ENCODE results near the gene CDK10.

The CDK10 gene

DNA sequence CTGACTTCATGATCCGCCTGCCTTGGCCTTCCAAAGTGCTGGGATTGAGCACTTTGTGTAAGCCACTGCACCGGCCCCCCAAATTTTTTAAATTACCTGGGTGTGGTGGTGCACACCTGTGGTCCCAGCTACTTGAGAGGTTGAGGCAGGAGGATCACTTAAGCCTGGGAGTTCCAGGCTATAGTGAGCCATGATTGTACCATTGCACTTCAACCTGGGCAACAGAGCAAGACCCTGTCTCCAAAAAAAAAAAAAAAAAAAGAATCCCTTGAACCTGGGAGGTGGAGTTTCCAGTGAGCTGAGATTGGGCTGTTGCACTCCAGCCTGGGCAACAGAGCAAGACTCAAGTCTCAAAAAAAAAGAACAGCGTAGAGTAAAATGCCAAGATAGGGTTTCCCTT lies 50.1 kb downstream of the CDK10 start:
- no peak for DNase-seq (ENCODE audit: low spot score)

- DNase-seq (ENCODE audit: low spot score), result no peak
These were observed 51.0 kb downstream of the CDK10 start for GRCh38 chr16:89737341-89738071.

DNA sequence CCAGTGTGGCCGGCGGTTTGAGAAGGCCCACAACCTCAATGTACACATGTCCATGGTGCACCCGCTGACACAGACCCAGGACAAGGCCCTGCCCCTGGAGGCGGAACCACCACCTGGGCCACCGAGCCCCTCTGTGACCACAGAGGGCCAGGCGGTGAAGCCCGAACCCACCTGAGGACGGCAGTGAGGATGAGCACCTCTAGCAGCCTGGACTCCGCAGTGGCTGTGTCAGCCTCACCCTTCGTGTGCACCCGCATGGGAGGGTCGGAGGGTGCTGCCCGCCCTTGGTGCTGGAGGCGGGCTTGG lies 51.5 kb downstream of the CDK10 start:
- no peak for DNase-seq (ENCODE audit: low spot score)

DNA sequence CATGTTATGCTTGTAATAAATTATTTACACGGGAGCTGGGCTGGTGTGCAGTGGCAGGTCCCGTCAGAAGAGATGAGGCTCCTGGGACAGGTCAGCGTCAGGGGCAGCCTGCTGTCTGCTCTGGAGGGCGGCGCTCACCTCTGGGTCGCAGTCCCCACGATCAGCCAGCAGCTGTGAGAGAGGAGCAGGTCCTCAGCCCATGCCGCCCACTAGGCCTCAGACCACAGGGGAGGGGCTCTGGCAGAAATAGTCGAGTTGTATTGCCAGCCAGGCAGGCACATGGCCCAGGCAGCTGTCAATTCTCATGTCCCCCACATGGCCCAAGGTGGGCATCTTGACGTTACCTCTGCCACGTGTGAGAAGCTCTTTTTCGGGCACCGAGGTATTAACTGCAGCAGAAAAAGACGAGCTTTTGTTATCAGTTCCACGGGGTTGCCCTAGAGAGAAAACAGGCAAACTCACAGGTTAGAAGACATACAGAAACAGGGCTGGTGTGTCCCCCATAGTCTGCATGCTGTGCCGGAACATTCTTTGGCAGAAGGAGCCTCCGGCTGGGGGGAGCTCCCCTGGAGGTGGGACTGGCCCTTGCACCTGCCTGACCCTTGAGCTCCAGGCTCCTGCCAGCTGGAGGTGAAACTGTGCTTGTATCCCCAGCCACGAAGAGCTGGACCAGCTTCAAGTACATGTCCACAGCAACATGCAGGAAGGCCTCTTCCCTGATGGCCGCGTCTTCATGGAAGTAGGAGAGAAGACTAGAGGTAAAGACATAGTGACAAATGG lies 52.2 kb downstream of the CDK10 start:
- no peak for DNase-seq (ENCODE audit: low spot score)

- no peak for DNase-seq (ENCODE audit: low spot score)
These were observed 52.9 kb downstream of the CDK10 start for GRCh38 chr16:89739383-89739782.

DNA sequence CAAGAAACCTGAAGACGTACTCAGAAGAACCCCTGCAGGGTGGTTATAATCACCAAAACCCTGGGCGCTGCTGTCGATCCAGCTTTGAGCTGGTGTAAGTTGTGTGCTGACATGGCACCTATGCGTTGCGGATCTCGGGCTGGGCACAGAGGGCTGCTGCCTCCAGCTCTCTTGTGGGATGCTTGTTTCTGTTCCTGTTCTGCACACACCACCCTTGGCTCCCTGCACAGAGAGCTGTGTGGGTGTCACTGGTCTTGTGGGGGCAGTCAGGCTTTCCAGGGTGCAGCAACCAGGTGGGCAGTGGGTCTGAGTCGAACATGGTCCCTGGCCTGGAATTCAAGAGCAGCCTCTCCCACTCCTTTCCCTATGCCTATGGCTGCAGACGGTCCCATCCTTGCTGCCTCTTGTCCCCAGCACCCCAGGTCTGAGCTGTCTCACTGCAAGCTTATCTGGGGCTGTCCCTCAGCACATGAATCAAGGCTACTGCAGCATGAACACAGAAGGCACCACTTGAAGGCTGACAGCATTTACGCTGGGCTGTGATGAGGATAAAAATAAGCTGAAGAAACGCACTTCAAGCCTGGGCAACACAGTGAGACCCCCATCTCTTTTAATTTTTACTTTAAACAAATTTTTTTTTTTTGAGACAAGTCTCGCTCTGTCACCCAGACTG lies 55.0 kb downstream of the CDK10 start:
- no peak for DNase-seq (ENCODE audit: low spot score)

GRCh38 chr16:89742948-89743347 lies 56.5 kb downstream of the CDK10 start:
- DNase-seq (ENCODE audit: low spot score), result no peak

DNA sequence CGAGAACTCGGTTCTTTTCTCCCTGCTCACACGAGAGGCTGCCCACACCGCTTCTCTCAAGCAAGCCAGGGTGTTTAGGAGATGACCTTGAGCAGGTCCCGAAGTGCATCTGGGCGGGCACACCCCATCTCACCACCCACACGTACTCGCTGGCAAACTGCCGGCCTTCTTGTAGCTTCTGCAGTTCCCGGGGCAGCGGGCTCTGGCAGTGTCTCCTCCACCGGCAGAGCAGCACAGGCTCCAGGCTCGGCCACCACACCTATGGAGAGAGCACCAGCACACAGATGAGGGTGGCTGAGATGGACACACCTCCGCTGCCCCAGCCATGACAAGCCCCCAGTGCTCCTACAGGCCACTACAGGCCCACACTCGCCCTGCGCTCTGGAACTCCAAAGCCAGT lies 58.3 kb downstream of the CDK10 start:
- DNase-seq (ENCODE audit: low spot score), result no peak
